Neural progenitor cell (in vitro differentiated cells): ENCODE measurements around the gene NIBAN1.

Experiments used
- EZH2 ChIP-seq: fragments of 200-600 bp; sonication (generic); IDR thresholded peaks from 2 replicates; pipeline ENCODE4 v1.6.1; 2017; ENCODE audit warnings: antibody characterized with exemption, mild to moderate bottlenecking, moderate library complexity
- EZH2phosphoT487 ChIP-seq: fragments of 200-600 bp; sonication (generic); IDR thresholded peaks from 2 replicates; pipeline ENCODE4 v1.6.1; 2017; ENCODE audit warnings: antibody characterized with exemption

DNA sequence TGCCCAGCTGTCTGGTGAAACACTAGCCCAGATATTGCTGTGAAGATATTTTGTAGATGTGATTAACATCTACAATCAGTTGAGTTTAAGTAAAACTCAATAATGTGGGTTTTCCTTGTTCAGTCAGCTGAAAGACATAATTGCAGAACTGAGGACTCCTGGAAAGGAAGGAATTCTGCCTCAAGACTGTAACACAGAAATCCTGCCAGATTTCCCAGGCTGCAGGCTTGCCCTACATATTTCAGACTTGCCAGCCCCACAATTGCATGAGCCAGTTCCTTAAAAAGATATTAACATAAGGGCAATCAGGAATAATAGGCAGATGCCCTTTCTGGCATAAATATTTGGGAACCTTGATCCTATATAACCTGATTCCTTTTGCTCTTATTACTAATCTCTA is 14.2 kb upstream of the NIBAN1 start:
- TF ChIP-seq EZH2 (no peak), EZH2phosphoT487 (no peak)
